Liver (tissue), 9 donors: ENCODE results near the gene SGMS1. TPM values are rescaled to one million over a fixed set of nuclear protein-coding genes. Genes with fewer than 3 reads are reported as not detected.
A peak's percentile ranks its signal among the peaks of the same experiment; 100 is the strongest.

Experiments used
- DNase-seq: peaks from one replicate; pipeline ENCODE4 v3.0.0-alpha.2; 2017; ENCODE audit warnings: low spot score
- H3K27ac ChIP-seq, 2 donors: one replicate each; pipeline ENCODE4 v1.7.0; 2013; ENCODE audit warnings: inconsistent platforms in 2 of 2, low read length in 2 of 2, control low read depth in 1 of 2, low read depth in 1 of 2, mild to moderate bottlenecking in 1 of 2
- H3K27me3 ChIP-seq, 4 donors: one replicate each; pipeline versions ENCODE4 v1.6.1 to v1.7.0; 2013; ENCODE audit warnings: low read length in 3 of 4, inconsistent platforms in 1 of 4, mild to moderate bottlenecking in 1 of 4, moderate library complexity in 1 of 4; ENCODE audit not compliant: control insufficient read depth in 4 of 4, insufficient read depth in 4 of 4
- H3K36me3 ChIP-seq, 4 donors: one replicate each; pipeline versions ENCODE4 v1.6.1 to v1.7.0; 2013; ENCODE audit warnings: low read length in 3 of 4, mild to moderate bottlenecking in 3 of 4, low read depth in 1 of 4, moderate library complexity in 1 of 4; ENCODE audit not compliant: control insufficient read depth in 4 of 4, insufficient read depth in 3 of 4
- H3K4me1 ChIP-seq, 4 donors: one replicate each; pipeline versions ENCODE4 v1.6.1 to v1.7.0; 2013; ENCODE audit warnings: low read length in 3 of 4, mild to moderate bottlenecking in 3 of 4, moderate library complexity in 1 of 4; ENCODE audit not compliant: control insufficient read depth in 4 of 4, insufficient read depth in 4 of 4
- H3K4me3 ChIP-seq, 3 donors: one replicate each; pipeline versions ENCODE4 v1.6.1 to v1.7.0; 2013; ENCODE audit warnings: low read length in 3 of 3, control low read depth in 1 of 3, low read depth in 1 of 3, mild to moderate bottlenecking in 1 of 3
- H3K9ac ChIP-seq, 2 donors: one replicate each; pipeline ENCODE4 v1.7.0; 2013; ENCODE audit warnings: low read length in 2 of 2, mild to moderate bottlenecking in 2 of 2, moderate library complexity in 2 of 2, control low read depth in 1 of 2, low read depth in 1 of 2
- H3K9me3 ChIP-seq, 4 donors: one replicate each; pipeline versions ENCODE4 v1.6.1 to v1.7.0; 2013; ENCODE audit warnings: low read length in 3 of 4; ENCODE audit not compliant: control insufficient read depth in 4 of 4
- CTCF ChIP-seq: fragments of 150-350 bp; IDR thresholded peaks from 2 replicates; pipeline ENCODE4 v1.5.1; 2017; ENCODE audit warnings: improper control_type of control experiment, low read depth, low read length; ENCODE audit not compliant: missing input control
- EGR1 ChIP-seq, 2 donors: IDR thresholded peaks; 2 replicates each; pipeline ENCODE4 v1.6.1; 2016 to 2018; ENCODE audit warnings: antibody characterized with exemption in 2 of 2, low read depth in 2 of 2
- FOXA1 ChIP-seq: IDR thresholded peaks from 2 replicates; pipeline ENCODE4 v1.6.1; 2016; ENCODE audit warnings: antibody characterized with exemption
- FOXA2 ChIP-seq: IDR thresholded peaks from 2 replicates; pipeline ENCODE4 v1.6.1; 2016; ENCODE audit warnings: antibody characterized with exemption
- GABPA ChIP-seq, 2 donors: IDR thresholded peaks in 1 of 2; conservative IDR thresholded peaks in 1 of 2; 2 replicates each; pipeline ENCODE4 v1.6.1; 2016; ENCODE audit warnings: antibody characterized with exemption in 2 of 2, mild to moderate bottlenecking in 1 of 2, moderate library complexity in 1 of 2
- HNF4A ChIP-seq, 2 donors: conservative IDR thresholded peaks; 2 replicates each; pipeline ENCODE4 v1.6.1; 2016; ENCODE audit warnings: antibody characterized with exemption in 2 of 2, mild to moderate bottlenecking in 2 of 2
- HNF4G ChIP-seq: IDR thresholded peaks from 2 replicates; pipeline ENCODE4 v1.6.1; 2016; ENCODE audit warnings: antibody characterized with exemption
- JUND ChIP-seq, 2 donors: IDR thresholded peaks; 2 replicates each; pipeline ENCODE4 v1.6.1; 2016; ENCODE audit warnings: antibody characterized with exemption in 2 of 2
- MAX ChIP-seq: IDR thresholded peaks from 2 replicates; pipeline ENCODE4 v1.6.1; 2016; ENCODE audit warnings: antibody characterized with exemption
- RAD21 ChIP-seq, 2 donors: IDR thresholded peaks; 2 replicates each; pipeline ENCODE4 v1.6.1; 2016; ENCODE audit warnings: antibody characterized with exemption in 2 of 2, mild to moderate bottlenecking in 2 of 2
- REST ChIP-seq: IDR thresholded peaks from 2 replicates; pipeline ENCODE4 v1.6.1; 2016; ENCODE audit warnings: antibody characterized with exemption, mild to moderate bottlenecking
- RXRA ChIP-seq, 2 donors: IDR thresholded peaks; 2 replicates each; pipeline ENCODE4 v1.6.1; 2017 to 2018; ENCODE audit warnings: antibody characterized with exemption in 2 of 2, mild to moderate bottlenecking in 1 of 2
- SP1 ChIP-seq: IDR thresholded peaks from 2 replicates; pipeline ENCODE4 v1.6.1; 2018; ENCODE audit warnings: antibody characterized with exemption, mild to moderate bottlenecking
- YY1 ChIP-seq: IDR thresholded peaks from 2 replicates; pipeline ENCODE4 v1.6.1; 2016; ENCODE audit warnings: antibody characterized with exemption, mild to moderate bottlenecking
- WGBS: extraction: QIAGEN DNeasy Blood & Tissue Kit; methylation state at CpG from one replicate; pipeline ENCODE4 v1.1.7; 2013; 5-methylcytosine and 5-hydroxymethylcytosine counted together
- polyA plus RNA-seq, 2 donors: library from polyadenylated mRNA; stranded (reverse) in 1 of 2; unstranded in 1 of 2; fragments of 200-250 nt in 1 of 2; fragments of >200 nt in 1 of 2; fragmentation: Nextera tagmentation in 1 of 2; extraction: Ambion mirVana in 1 of 2; gene quantifications; one replicate each; pipeline versions ENCODE4 v1.2.1 to v1.2.3, GENCODE V29; 2013 to 2015
- total RNA-seq, 2 donors: library from RNA; depleted of rRNA; stranded (reverse); fragments of >200 nt; gene quantifications; one replicate each; pipeline ENCODE4 v1.2.3, GENCODE V29; 2014
- TF ChIP-seq, protein P1 (sequence below): IDR thresholded peaks from 2 replicates; pipeline ENCODE4 v1.6.1; 2016; ENCODE audit warnings: antibody characterized with exemption
- TF ChIP-seq, protein P2 (sequence below): IDR thresholded peaks from 2 replicates; pipeline ENCODE4 v1.6.1; 2016; ENCODE audit warnings: antibody characterized with exemption
- donor health status: healthy.
- donor health status: healthy.
- donor health status: healthy.
- donor health status: healthy.
- donor health status: healthy.

SGMS1 gene
- total and polyA plus RNA-seq, 4 donors = 6.8 to 98.2 (median 21.1) TPM

DNA sequence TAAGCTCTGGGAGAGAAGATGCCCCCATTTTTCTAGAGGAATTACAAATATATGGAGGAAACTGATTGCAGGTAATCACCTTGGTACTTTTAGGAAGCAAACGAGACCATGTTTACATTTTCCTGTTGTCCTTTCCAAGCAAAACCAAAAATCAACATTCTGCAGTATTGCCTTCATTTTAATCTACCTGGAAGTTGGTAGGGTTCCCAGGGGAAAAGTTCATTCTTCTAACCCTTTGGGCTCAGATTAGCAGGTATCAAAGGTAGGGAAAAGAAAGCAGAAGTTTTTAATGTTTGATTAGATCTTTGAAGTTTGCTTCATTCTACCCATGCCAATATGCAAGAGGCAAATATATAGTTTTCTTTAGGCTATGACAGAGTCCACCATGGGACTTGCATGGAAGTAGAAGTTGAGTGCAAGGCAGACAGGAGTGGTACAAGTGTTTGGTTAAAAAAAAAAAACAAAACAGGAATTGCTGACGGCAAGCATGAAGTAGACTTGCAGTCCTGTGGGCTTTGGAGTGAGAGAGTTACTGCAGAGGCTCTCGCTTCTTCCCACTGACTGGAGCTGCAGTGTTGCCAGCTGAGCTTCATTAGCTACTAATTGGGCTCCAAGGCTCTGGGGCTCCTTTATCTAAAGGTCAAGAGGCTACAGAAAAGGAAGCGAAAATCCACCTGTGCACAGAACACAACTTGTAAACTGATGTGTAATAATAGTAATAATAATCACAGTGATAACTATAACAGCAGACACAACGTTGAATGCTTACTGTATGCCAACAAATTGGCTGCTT lies 343.5 kb downstream of the SGMS1 start:
- DNase-seq = no peak
- no peaks in the 10 kb centered on the region for H3K27me3 ChIP-seq
- TF ChIP-seq, protein P1, sequence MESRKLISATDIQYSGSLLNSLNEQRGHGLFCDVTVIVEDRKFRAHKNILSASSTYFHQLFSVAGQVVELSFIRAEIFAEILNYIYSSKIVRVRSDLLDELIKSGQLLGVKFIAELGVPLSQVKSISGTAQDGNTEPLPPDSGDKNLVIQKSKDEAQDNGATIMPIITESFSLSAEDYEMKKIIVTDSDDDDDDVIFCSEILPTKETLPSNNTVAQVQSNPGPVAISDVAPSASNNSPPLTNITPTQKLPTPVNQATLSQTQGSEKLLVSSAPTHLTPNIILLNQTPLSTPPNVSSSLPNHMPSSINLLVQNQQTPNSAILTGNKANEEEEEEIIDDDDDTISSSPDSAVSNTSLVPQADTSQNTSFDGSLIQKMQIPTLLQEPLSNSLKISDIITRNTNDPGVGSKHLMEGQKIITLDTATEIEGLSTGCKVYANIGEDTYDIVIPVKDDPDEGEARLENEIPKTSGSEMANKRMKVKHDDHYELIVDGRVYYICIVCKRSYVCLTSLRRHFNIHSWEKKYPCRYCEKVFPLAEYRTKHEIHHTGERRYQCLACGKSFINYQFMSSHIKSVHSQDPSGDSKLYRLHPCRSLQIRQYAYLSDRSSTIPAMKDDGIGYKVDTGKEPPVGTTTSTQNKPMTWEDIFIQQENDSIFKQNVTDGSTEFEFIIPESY = no peak
- TF ChIP-seq CTCF (no peak), RXRA (IDR thresholded peaks at IDR 0.05) (peak in 1 of 2 donors; percentile 43), GABPA (IDR thresholded peaks at IDR 0.05 in 1 of 2, conservative IDR thresholded peaks at IDR 0.05 in 1 of 2) (no peak), JUND (IDR thresholded peaks at IDR 0.05) (no peak), SP1 (no peak), REST (no peak), HNF4A (conservative IDR thresholded peaks at IDR 0.05) (peak; percentile 37 to 50), HNF4G (no peak), YY1 (peak; percentile 36), FOXA1 (peak; percentile 32), FOXA2 (peak; percentile 58), MAX (peak; percentile 37), RAD21 (IDR thresholded peaks at IDR 0.05) (peak in 1 of 2 donors; percentile 3), EGR1 (IDR thresholded peaks at IDR 0.05; ENCODE audit: low read depth in 2 of 2) (peak in 1 of 2 donors; percentile 19)
- TF ChIP-seq, protein P2, sequence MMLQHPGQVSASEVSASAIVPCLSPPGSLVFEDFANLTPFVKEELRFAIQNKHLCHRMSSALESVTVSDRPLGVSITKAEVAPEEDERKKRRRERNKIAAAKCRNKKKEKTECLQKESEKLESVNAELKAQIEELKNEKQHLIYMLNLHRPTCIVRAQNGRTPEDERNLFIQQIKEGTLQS = no peak
- no peaks in the 10 kb centered on the region for H3K36me3 ChIP-seq
- H3K27ac ChIP-seq = no peak overlapping the region
- no peak overlapping the region for H3K4me3 ChIP-seq
- no peaks in the 10 kb centered on the region for H3K9me3 ChIP-seq
- H3K9ac ChIP-seq = no peak overlapping the region
- WGBS = 47% methylated on average over 5 of the region's 5 CpGs
- H3K4me1 ChIP-seq = peaks cover 0 to 15% (median 11%) of the 10 kb centered on the region in 4 donors
